Thyroid gland (tissue), 4 donors: Measurements from ENCODE around the gene SLC7A9. TPM values are rescaled to one million over a fixed set of nuclear protein-coding genes. Genes with fewer than 3 reads are reported as not detected.

ENCODE experiments used
- DNase-seq, 2 donors: peaks; one replicate each; pipeline ENCODE4 v3.0.0-alpha.2; 2019
- H3K27ac ChIP-seq, 3 donors: fragments of 200-600 bp; sonication (generic); 1 replicate in 2 of 3; 2 replicates in 1 of 3; pipeline ENCODE4 v1.5.1; 2016 to 2019; ENCODE audit warnings: mild to moderate bottlenecking in 1 of 3, moderate library complexity in 1 of 3
- H3K27me3 ChIP-seq: fragments of 200-600 bp; sonication (generic); one replicate; pipeline ENCODE4 v1.5.1; 2019
- H3K36me3 ChIP-seq, 2 donors: fragments of 200-600 bp; sonication (generic); one replicate each; pipeline ENCODE4 v1.5.1; 2016 to 2019
- H3K4me1 ChIP-seq, 2 donors: fragments of 200-600 bp; sonication (generic); one replicate each; pipeline ENCODE4 v1.5.1; 2017 to 2019
- H3K4me3 ChIP-seq, 3 donors: fragments of 200-600 bp; sonication (generic); replicated peaks in 1 of 3; 1 replicate in 2 of 3; 2 replicates in 1 of 3; pipeline ENCODE4 v1.5.1; 2016; ENCODE audit warnings: mild to moderate bottlenecking in 1 of 3
- H3K9me3 ChIP-seq: fragments of 200-600 bp; sonication (generic); one replicate; pipeline ENCODE4 v1.5.1; 2017
- POLR2A ChIP-seq, 2 donors: fragments of 450-650 bp; IDR thresholded peaks; one replicate each; pipeline ENCODE4 v1.6.1; 2017; ENCODE audit warnings: antibody characterized with exemption in 2 of 2, mild to moderate bottlenecking in 2 of 2, moderate library complexity in 1 of 2
- WGBS, 2 donors: methylation state at CpG; one replicate each; pipeline ENCODE4 v1.1.5; 2017; 5-methylcytosine and 5-hydroxymethylcytosine counted together
- intact Hi-C: fragments of 100-400 bp; cut with DNase I; formaldehyde crosslinking; loops from one replicate; pipeline ENCODE4 v1.15.1; 2023
- small RNA-seq: library from RNA; depleted of rRNA; stranded (forward); fragments of <200 nt; gene quantifications from one replicate; pipeline ENCODE3, GENCODE V24; 2016
- total RNA-seq, 4 donors: library from RNA; depleted of rRNA; stranded (reverse); fragments of >200 nt; gene quantifications; one replicate each; pipeline ENCODE4 v1.2.3, GENCODE V29; 2016
- TF ChIP-seq, protein P1 (sequence below), 6 experiments: fragments of 200-600 bp in 3 of 6; fragments of 450-650 bp in 3 of 6; sonication (generic) in 3 of 6; IDR thresholded peaks; one replicate each; pipeline ENCODE4 v1.5.1; 2016 to 2019; ENCODE audit warnings: antibody characterized with exemption in 6 of 6, mild to moderate bottlenecking in 2 of 6, inconsistent platforms in 1 of 6, moderate library complexity in 1 of 6

The SLC7A9 gene
- total RNA-seq, 4 donors from 2014 or later = 0.67 to 2.1 (median 0.67) TPM; not detected in 1

DNA sequence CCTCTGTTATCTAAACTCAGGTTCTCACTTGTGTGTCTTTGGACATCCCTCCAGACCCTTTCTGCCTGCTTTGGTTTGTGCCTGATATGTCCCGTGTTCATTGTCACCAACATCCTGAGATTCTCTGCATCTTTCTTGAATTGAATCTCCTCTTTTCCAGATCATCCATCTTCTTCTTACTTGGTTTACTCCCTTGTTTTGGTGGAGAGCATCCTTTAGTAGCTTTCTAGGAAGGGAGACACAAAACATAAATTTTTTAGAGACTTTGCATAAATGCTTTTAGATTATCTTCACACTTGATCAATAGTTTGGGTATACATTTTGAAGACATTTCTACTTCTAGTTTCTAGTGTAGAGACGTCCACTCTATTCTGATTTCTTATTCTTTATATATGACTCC lies 88.3 kb downstream of the SLC7A9 start:
- H3K4me1 ChIP-seq = no peaks in the 10 kb centered on the region
- H3K27ac ChIP-seq = no peak overlapping the region
- intact Hi-C loops = no loop called here
- no peaks in the 10 kb centered on the region for H3K9me3 ChIP-seq
- TF ChIP-seq, protein P1, sequence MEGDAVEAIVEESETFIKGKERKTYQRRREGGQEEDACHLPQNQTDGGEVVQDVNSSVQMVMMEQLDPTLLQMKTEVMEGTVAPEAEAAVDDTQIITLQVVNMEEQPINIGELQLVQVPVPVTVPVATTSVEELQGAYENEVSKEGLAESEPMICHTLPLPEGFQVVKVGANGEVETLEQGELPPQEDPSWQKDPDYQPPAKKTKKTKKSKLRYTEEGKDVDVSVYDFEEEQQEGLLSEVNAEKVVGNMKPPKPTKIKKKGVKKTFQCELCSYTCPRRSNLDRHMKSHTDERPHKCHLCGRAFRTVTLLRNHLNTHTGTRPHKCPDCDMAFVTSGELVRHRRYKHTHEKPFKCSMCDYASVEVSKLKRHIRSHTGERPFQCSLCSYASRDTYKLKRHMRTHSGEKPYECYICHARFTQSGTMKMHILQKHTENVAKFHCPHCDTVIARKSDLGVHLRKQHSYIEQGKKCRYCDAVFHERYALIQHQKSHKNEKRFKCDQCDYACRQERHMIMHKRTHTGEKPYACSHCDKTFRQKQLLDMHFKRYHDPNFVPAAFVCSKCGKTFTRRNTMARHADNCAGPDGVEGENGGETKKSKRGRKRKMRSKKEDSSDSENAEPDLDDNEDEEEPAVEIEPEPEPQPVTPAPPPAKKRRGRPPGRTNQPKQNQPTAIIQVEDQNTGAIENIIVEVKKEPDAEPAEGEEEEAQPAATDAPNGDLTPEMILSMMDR (IDR thresholded peaks at IDR 0.05) = no peak
- no peak for TF ChIP-seq POLR2A (IDR thresholded peaks at IDR 0.05)
- WGBS, 2 donors = 94% methylated on average over 2 of the region's 2 CpGs
- H3K4me3 ChIP-seq = no peak overlapping the region
- no peaks in the 10 kb centered on the region for H3K27me3 ChIP-seq
- H3K36me3 ChIP-seq = no peaks in the 10 kb centered on the region
- no peak for DNase-seq

Small RNAs within 50 kb of the gene (small RNA-seq; reads per million reads assigned to genes)
- gene RN7SKP22 = not detected

Other genes starting within 250 kb of the SLC7A9 start
- gene ANKRD27, start 194.6 kb downstream of the SLC7A9 start, total RNA-seq = 10 to 100 TPM; 29.7 to 64.8 (median 48.7) TPM
- under 1 TPM; 0.27 to 0.78 (median 0.48) TPM for gene RGS9BP, start 193.9 kb downstream of the SLC7A9 start, total RNA-seq
- gene NUDT19, start 177.9 kb downstream of the SLC7A9 start, total RNA-seq = 10 to 100 TPM in 1 of 4 donors, 1 to 10 TPM in 3; 7.9 to 10.2 (median 9.6) TPM
- gene TDRD12, start 150.0 kb downstream of the SLC7A9 start, total RNA-seq = 1 to 10 TPM in 1 of 4 donors, under 1 TPM in 2, not detected in 1; 0.39 to 2.4 (median 0.89) TPM
- gene CEP89, start 102.2 kb upstream of the SLC7A9 start, total RNA-seq = 10 to 100 TPM; 18.5 to 24.7 (median 19.4) TPM
- 1 to 10 TPM in 2 of 4 donors, under 1 TPM in 2; 0.40 to 1.7 (median 0.94) TPM for gene FAAP24, start 102.5 kb upstream of the SLC7A9 start, total RNA-seq
- gene RHPN2, start 195.1 kb upstream of the SLC7A9 start, total RNA-seq = 10 to 100 TPM; 11.2 to 16.9 (median 13.9) TPM
- gene GPATCH1, start 211.4 kb upstream of the SLC7A9 start, total RNA-seq = 10 to 100 TPM in 2 of 4 donors, 1 to 10 TPM in 2; 9.1 to 11.6 (median 10.0) TPM